ENCODE measurements around the gene ST6GAL1. TPM values are rescaled to one million over a fixed set of nuclear protein-coding genes. Genes with fewer than 3 reads are reported as not detected.

ST6GAL1 gene
- total RNA-seq, 4 donors from 2014 or later = 32.6 to 107 (median 57.1) TPM

GRCh38 chr3:187024536-187025226 lies 94.4 kb downstream of the ST6GAL1 start:
- no peaks in the 10 kb centered on the region for H3K9me3 ChIP-seq
- no peak for DNase-seq
- no peak overlapping the region for H3K4me3 ChIP-seq
- H3K27ac ChIP-seq = no peak overlapping the region
- H3K27me3 ChIP-seq = no peaks in the 10 kb centered on the region
- intact Hi-C loops (cut with DNase I; ENCODE audit: low total_unique reads) = no loop called here
- no peaks in the 10 kb centered on the region for H3K4me1 ChIP-seq
- H3K36me3 ChIP-seq = no peaks in the 10 kb centered on the region
- TF ChIP-seq CTCF (IDR thresholded peaks at IDR 0.05) (no peak), POLR2A (IDR thresholded peaks at IDR 0.05) (no peak)

- H3K9me3 ChIP-seq = no peaks in the 10 kb centered on the region
- intact Hi-C loops (cut with DNase I; ENCODE audit: low total_unique reads) = no loop called here
- no peaks in the 10 kb centered on the region for H3K27me3 ChIP-seq
- H3K4me1 ChIP-seq = no peaks in the 10 kb centered on the region
- H3K27ac ChIP-seq = no peak overlapping the region
- H3K36me3 ChIP-seq = no peaks in the 10 kb centered on the region
- DNase-seq = no peak
- H3K4me3 ChIP-seq = no peak overlapping the region
- no peak for TF ChIP-seq POLR2A (IDR thresholded peaks at IDR 0.05)
- no peak for TF ChIP-seq CTCF (IDR thresholded peaks at IDR 0.05)
These were observed 94.9 kb downstream of the ST6GAL1 start for GRCh38 chr3:187025254-187025655.

GRCh38 chr3:187025656-187026316 lies 95.5 kb downstream of the ST6GAL1 start:
- Histone ChIP-seq H3K4me3 (no peak overlapping the region), H3K36me3 (no peaks in the 10 kb centered on the region), H3K9me3 (no peaks in the 10 kb centered on the region), H3K27ac (no peak overlapping the region), H3K4me1 (no peaks in the 10 kb centered on the region), H3K27me3 (no peaks in the 10 kb centered on the region)
- intact Hi-C loops (cut with DNase I; ENCODE audit: low total_unique reads) = no loop called here
- TF ChIP-seq CTCF (IDR thresholded peaks at IDR 0.05) (no peak), POLR2A (IDR thresholded peaks at IDR 0.05) (no peak)
- DNase-seq = no peak

- intact Hi-C loops (cut with DNase I; ENCODE audit: low total_unique reads) = no loop called here
- Histone ChIP-seq H3K4me3 (no peak overlapping the region), H3K9me3 (no peaks in the 10 kb centered on the region), H3K36me3 (no peaks in the 10 kb centered on the region), H3K27ac (no peak overlapping the region), H3K27me3 (no peaks in the 10 kb centered on the region), H3K4me1 (no peaks in the 10 kb centered on the region)
- TF ChIP-seq POLR2A (IDR thresholded peaks at IDR 0.05) (no peak), CTCF (IDR thresholded peaks at IDR 0.05) (no peak)
- no peak for DNase-seq
These were observed 96.0 kb downstream of the ST6GAL1 start for GRCh38 chr3:187026317-187026670.

- Histone ChIP-seq H3K9me3 (no peaks in the 10 kb centered on the region), H3K4me1 (no peaks in the 10 kb centered on the region), H3K27ac (no peak overlapping the region), H3K4me3 (no peak overlapping the region), H3K27me3 (no peaks in the 10 kb centered on the region), H3K36me3 (no peaks in the 10 kb centered on the region)
- DNase-seq = no peak
- intact Hi-C loops (cut with DNase I; ENCODE audit: low total_unique reads) = no loop called here
- TF ChIP-seq POLR2A (IDR thresholded peaks at IDR 0.05) (no peak), CTCF (IDR thresholded peaks at IDR 0.05) (no peak)
These were observed 97.4 kb downstream of the ST6GAL1 start for GRCh38 chr3:187027531-187028278.

All from uterus (tissue), 4 donors.